Kidney glomerular epithelial cell (primary cell): ENCODE data around the gene TBCEL.
"Not testable (repeated sequence)": the region's sequence is repeated elsewhere in the genome, so short reads cannot be mapped to it uniquely, and the experiment has no call there.

Source experiments
- DNase-seq: peaks from one replicate; lab custom pipeline; 2025; lab: John Stamatoyannopoulos, UW

The TBCEL gene, protein sequence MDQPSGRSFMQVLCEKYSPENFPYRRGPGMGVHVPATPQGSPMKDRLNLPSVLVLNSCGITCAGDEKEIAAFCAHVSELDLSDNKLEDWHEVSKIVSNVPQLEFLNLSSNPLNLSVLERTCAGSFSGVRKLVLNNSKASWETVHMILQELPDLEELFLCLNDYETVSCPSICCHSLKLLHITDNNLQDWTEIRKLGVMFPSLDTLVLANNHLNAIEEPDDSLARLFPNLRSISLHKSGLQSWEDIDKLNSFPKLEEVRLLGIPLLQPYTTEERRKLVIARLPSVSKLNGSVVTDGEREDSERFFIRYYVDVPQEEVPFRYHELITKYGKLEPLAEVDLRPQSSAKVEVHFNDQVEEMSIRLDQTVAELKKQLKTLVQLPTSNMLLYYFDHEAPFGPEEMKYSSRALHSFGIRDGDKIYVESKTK

DNA sequence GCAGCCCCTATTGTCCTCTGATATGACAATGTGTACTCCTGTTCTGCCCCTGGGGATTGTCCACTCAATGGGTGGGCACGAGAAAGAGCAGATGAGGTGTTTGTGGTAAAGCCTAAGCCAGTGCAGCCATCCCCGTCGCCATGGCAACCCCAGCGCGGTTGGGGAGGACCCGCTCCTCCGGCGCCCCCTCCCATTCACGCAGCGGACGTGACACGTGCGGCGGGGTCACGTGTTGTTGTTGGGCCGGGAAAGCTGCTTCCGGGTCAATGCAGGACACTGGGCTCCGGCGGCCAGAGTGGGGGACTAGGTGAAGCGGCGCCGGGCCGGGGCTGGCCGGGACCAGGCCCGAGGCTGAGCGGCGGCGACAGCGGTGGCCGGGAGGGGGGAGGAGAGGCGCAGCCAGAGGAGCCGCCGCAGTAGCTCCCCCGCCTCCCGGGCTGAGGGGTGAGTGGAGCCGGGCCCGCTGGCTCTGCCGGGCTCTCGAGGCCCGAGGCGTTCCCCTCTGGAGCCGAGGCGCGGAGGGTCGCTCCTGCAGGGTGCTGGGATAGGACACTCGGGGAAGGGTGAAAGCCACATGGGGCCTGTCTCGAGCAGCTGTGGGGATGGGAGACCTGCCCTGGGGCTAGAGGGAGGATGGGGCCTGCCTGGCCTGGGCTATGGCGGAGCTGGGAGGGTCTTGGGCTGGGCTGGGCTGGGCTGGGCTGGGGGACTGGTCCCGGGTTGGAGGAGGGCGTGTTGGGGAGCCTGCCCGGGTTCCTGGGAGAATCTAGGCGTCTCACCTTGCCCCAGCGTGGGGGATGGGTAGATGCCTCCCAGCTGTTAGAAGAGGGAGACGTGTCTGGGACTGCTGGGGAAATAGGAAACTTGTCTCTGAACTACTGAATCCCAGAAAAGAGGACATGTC, at the start of gene TBCEL:
Gene TBCEL (plus strand): TSS at position 255 of the 904 bp plus-strand sequence. CDS start 21,589 bp downstream, outside the sequence.
- DNase-seq, result peak; percentile 56

- no peak for DNase-seq
These were observed 49.4 kb upstream of the TBCEL start for GRCh38 chr11:120974466-120974865.

GRCh38 chr11:120974965-120975364, 48.9 kb upstream of the TBCEL start:
- DNase-seq, result no peak

GRCh38 chr11:120977266-120978137, 46.4 kb upstream of the TBCEL start:
- no peak for DNase-seq

DNA sequence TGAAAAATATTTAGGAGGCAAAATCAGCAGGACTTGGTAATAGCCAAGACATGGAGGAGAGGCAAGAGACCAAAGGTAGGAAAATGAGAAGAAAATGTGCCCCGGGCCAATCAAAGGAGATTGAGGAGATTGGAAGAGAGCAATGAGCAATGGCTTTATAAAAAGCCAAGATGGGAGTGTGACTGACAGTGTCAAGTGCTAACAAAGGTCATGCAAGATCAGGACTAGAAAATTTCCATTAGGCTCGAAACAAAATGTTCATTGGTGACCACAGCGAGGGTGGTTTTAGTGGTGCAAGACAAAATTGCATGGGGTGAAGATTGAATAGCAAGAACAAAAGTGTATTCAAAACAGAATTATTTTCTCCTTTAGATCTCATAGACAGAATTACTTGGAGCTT, 45.2 kb upstream of the TBCEL start:
- no peak for DNase-seq

DNA sequence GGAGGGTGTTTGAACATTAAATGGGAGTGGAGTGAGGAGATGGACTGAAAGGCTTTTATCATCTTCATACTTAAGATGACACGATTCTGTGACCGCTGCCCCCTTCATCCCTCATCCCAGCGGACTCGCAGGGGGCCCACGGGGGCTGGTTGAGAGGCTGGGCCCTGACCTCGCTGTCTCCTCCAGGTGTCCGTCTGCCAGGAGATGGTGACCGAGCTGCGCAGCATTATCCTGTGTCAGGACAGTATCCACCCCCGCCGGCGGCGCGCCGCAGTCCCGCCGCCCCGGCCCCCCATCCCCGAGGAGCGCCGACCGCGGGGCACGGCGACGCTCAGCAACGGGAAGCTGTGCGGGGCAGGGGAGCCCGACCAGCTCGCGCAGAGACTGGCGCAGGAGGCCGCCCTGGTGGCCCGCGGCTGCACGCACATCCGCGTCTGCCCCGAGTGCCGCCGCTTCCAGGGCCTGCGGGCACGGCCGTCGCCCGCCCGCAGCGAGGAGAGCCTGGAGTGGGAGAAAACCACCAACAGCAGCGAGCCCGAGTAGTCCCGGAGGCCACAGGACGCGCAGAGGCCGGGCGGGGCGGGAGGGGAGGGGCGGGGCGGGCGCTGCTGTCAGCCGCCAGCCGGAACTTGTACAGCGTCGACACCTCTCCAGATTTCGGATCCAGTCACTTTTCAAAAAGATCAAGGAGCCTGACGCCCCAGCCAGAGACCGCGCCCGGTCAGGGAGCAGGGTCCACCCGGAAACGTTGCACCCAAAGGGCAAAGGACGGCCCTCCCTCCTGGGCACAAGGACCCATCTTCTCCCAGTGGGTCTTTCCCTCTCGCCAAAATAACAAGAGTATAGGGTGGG, 38.0 kb upstream of the TBCEL start:
- DNase-seq, result peak; percentile 14

DNA sequence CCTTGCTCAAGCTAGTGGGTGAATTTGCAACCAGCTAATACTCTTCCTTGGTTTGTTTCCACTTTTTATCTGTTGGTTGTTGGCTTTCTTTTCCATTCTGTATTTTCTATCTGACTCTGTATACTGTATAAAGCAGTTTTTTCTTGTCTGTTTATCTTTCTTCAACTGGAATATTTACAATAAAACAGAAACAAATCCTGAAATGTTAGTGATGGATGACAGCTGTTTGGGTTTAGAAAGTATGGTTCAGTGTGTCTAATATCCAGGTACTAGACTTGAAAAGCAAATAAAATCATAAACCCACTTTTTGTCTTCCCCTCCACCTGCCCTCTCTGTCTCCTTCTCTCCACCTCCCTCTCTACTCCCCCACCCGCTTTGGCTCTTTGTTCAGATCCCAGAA, 35.3 kb upstream of the TBCEL start:
- DNase-seq, result no peak

- DNase-seq, result no peak
These were observed 31.8 kb upstream of the TBCEL start for GRCh38 chr11:120991830-120992686.

DNA sequence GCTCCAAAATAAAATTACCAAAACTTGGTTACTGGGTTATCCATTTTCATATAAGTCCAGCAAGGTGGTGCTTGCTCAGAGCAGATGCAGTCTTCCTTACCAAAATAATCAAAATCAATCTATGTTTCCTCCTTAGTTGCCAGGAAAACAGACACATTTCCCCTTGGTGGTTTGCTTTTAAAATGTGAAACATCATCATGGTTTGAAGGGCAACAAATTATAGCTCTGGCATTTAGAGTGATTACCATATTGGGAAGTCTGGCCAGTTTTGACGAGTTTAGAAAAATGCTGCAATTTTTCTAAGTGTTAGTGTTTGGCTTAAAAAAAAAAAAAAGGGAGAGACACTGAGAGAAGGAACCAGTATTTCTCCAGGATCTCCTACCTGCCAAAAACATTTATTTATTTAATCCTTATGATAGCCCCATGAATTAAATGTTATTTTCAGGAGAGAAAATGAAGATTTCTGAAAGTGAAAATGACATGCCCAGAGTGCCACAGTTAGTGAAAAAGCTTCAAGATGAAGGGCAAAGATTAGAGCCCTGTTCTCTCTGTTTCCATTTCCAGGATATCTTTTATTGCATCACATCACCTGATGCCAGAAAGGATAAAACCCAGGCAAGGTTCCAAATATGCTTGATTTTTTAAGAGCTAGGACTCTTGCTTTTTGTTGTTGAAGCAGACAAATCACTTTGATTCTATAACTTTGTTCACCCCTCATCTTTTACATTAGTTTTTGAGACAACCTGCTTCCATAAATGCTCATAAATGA, 29.6 kb upstream of the TBCEL start:
- DNase-seq, result no peak

DNA sequence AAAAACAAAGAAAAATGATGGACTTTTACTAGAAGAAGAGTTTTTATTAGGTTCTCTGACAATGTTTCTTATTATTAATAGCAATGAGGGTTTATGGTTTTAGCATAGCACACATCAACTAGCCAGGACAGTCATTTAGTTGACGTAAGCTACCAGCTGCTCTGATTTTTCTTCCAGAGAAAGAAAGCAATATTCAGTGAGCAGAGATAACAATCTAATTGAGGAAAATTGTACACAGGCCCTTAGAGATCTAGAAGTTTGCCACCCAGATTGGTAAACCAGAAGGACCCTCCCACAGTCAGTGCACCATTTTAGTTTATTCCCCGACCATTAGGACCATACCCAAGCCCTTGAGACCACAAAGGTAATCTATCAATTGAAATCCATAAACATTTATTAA, 28.7 kb upstream of the TBCEL start:
- no peak for DNase-seq

DNA sequence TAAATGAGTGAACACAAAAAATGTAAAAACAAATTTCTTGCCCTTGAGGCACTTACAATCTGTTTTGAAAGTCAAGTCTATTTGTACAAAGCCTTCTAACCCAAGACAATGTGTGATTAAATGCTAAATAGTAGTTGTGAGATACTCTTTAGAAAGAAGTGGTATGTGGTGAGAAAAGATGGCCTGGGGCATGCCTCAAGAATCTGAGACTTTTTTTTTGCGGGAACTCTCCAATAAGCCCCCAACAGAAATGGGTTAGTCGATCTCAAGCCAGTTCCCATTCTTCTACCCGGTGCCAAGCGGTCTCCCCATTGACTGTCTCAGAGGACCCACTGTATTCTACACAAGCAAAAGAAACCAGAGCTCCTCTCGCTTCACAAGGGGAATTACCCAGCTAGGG, 26.9 kb upstream of the TBCEL start:
- DNase-seq, result no peak

- DNase-seq, result no peak
These were observed 25.3 kb upstream of the TBCEL start for GRCh38 chr11:120998581-120998980.

DNA sequence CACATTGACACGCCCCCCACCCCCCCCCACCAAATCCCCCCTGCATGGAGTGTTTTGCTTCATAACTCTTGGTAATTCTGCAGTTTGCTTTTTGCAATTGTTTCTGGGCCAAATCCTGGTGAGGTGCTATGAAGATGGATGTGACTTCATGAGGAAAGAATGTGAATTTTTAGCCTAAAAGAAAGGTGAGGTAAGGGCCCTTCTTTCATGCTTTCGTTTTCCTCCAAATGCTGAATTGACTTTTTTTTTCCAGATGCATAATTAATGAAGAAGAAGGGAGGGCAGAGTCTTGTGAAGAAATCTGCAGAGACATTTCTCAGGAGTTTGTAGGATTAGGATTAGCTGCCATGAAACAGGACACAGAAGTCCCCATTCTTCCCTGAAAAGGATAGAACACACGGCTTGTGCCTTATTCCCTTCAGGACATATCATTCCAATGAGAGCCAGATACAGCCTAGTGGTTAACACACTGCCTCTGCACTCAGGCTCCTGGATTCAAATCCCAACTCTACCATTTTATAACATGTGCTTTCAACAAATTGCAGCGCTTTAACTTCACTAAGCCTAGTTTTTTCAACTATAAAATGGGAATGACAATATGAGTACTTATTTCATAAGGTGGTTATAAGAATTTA, 19.6 kb upstream of the TBCEL start:
- no peak for DNase-seq

DNA sequence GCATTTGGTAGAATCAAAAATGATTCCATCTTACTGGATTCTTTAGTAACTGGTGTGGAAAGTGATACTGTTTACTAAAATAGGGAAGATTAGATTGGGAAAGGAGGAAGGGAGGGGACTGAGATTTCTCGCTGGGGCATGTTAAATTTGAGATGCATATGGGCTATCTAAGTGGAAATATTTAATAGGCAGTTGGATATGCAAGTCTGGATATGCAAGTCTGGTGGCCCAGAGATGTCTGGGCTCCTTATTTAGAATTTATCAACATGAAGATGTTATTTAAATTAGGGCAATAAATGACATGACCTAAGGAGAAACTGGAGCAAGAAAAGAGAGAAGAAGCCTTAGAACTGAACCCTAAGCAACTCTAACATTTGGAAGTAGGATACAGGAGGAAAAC, 17.0 kb upstream of the TBCEL start:
- DNase-seq, result no peak

- DNase-seq, result no peak
These were observed 15.4 kb upstream of the TBCEL start for GRCh38 chr11:121008551-121008950.

- no peak for DNase-seq
These were observed 11.8 kb upstream of the TBCEL start for GRCh38 chr11:121012091-121012490.

- DNase-seq, result no peak
These were observed 5.2 kb upstream of the TBCEL start for GRCh38 chr11:121018746-121019145.

GRCh38 chr11:121021718-121022117, 2.2 kb upstream of the TBCEL start:
- not testable (repeated sequence) for DNase-seq

DNA sequence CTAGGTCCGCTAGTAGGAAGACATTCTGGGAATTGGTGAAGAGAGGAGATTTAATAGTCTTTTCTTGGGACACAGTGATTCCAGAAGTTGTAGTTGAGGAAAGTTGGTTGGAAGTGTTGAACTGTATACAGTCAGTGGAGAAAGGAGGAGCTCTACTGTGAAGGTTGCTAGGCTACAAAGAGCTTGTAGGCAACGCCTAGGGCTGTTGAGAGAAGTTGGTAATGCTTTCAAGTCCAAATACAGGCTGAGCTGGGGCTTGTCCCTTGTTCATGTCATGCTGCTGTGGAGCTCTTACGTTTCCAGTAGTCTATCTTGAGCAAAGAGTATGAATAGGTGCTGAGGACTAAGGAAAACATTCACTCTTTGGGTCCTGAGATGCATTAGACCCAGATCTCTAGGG, 1.1 kb downstream of the TBCEL start:
- DNase-seq, result no peak
